CD4-positive, alpha-beta T cell treated with Interleukin-4 for 1 hour (primary cell): ENCODE data around the gene C5orf46.
"Not testable (repeated sequence)": the region's sequence is repeated elsewhere in the genome, so short reads cannot be mapped to it uniquely, and the experiment has no call there.

Experiments
- DNase-seq, 2 donors: peaks; one replicate each; pipeline ENCODE4 v3.0.0-alpha.2; 2020 to 2022

The C5orf46 gene

GRCh38 chr5:147906326-147907095 is at the start of gene C5orf46:
Gene C5orf46 (minus strand): TSS chr5:147906538. CDS start chr5:147906501, 37 bp downstream.
- no peak for DNase-seq

GRCh38 chr5:147954971-147955370 is 48.6 kb upstream of the C5orf46 start:
- no peak for DNase-seq

- peak in 1 of 2 donors; percentile 7 for DNase-seq
Observed at GRCh38 chr5:147949711-147950573, 43.6 kb upstream of the C5orf46 start.

GRCh38 chr5:147946658-147947274 is 40.4 kb upstream of the C5orf46 start:
- DNase-seq: not testable (repeated sequence)

GRCh38 chr5:147939431-147940114 is 33.2 kb upstream of the C5orf46 start:
- DNase-seq: no peak

GRCh38 chr5:147935032-147935431 is 28.7 kb upstream of the C5orf46 start:
- no peak for DNase-seq

GRCh38 chr5:147930769-147931168 is 24.4 kb upstream of the C5orf46 start:
- DNase-seq: no peak

- no peak for DNase-seq
Observed at GRCh38 chr5:147927901-147928300, 21.6 kb upstream of the C5orf46 start.

- DNase-seq: no peak
Observed at GRCh38 chr5:147925020-147925419, 18.7 kb upstream of the C5orf46 start.

- no peak for DNase-seq
Observed at GRCh38 chr5:147921136-147921535, 14.8 kb upstream of the C5orf46 start.

GRCh38 chr5:147920420-147921030 is 14.2 kb upstream of the C5orf46 start:
- no peak for DNase-seq

- DNase-seq: no peak
Observed at GRCh38 chr5:147918899-147919298, 12.6 kb upstream of the C5orf46 start.

- DNase-seq: no peak
Observed at GRCh38 chr5:147918101-147918685, 11.9 kb upstream of the C5orf46 start.

- DNase-seq: no peak
Observed at GRCh38 chr5:147913786-147914185, 7.4 kb upstream of the C5orf46 start.

- DNase-seq: no peak
Observed at GRCh38 chr5:147912011-147912410, 5.7 kb upstream of the C5orf46 start.

- DNase-seq: no peak
Observed at GRCh38 chr5:147911427-147911826, 5.1 kb upstream of the C5orf46 start.

- no peak for DNase-seq
Observed at GRCh38 chr5:147904110-147904509, 2.2 kb downstream of the C5orf46 start.

GRCh38 chr5:147902609-147903115 is 3.7 kb downstream of the C5orf46 start:
- DNase-seq: no peak

- no peak for DNase-seq
Observed at GRCh38 chr5:147901599-147902039, 4.7 kb downstream of the C5orf46 start.

- no peak for DNase-seq
Observed at GRCh38 chr5:147898875-147899401, 7.4 kb downstream of the C5orf46 start.

- no peak for DNase-seq
Observed at GRCh38 chr5:147895864-147896263, 10.5 kb downstream of the C5orf46 start.
